KMS-11 (cell line): Measurements from ENCODE around the gene PLP1.

Experiments used
- H2AFZ ChIP-seq: fragments of 200-600 bp; sonication (generic); 2 replicates; pipeline ENCODE4 v1.6.1; 2016; ENCODE audit warnings: antibody characterized with exemption, mixed run types, low read depth
- H3K27ac ChIP-seq: fragments of 200-600 bp; sonication (generic); 2 replicates; pipeline ENCODE4 v1.6.1; 2016; ENCODE audit warnings: mild to moderate bottlenecking, mixed run types
- H3K27me3 ChIP-seq: fragments of 200-600 bp; sonication (generic); 2 replicates; pipeline ENCODE4 v1.6.1; 2017; ENCODE audit warnings: mild to moderate bottlenecking, low read depth, mixed run types, moderate library complexity; ENCODE audit not compliant: insufficient read depth
- H3K36me3 ChIP-seq: fragments of 200-600 bp; sonication (generic); 2 replicates; pipeline ENCODE4 v1.6.1; 2017; ENCODE audit warnings: mild to moderate bottlenecking, mixed run types; ENCODE audit not compliant: insufficient read depth
- H3K4me1 ChIP-seq: fragments of 200-600 bp; sonication (generic); 2 replicates; pipeline ENCODE4 v1.6.1; 2016; ENCODE audit warnings: mild to moderate bottlenecking, low read depth, mixed run types; ENCODE audit not compliant: poor library complexity, severe bottlenecking
- H3K4me2 ChIP-seq: fragments of 200-600 bp; sonication (generic); 2 replicates; pipeline ENCODE4 v1.7.0; 2016; ENCODE audit warnings: mild to moderate bottlenecking, mixed run types
- H3K4me3 ChIP-seq: fragments of 200-600 bp; sonication (generic); IDR thresholded peaks from 2 replicates; pipeline ENCODE4 v1.6.1; 2017; ENCODE audit warnings: low read depth, low read length, mixed read lengths; ENCODE audit not compliant: insufficient read depth
- H3K79me2 ChIP-seq: fragments of 200-600 bp; sonication (generic); 2 replicates; pipeline ENCODE4 v1.6.1; 2016; ENCODE audit warnings: low read depth, mixed run types; ENCODE audit not compliant: insufficient read depth
- H3K9ac ChIP-seq: fragments of 200-600 bp; sonication (generic); 2 replicates; pipeline ENCODE4 v1.6.1; 2016; ENCODE audit warnings: mild to moderate bottlenecking, mixed run types
- H4K20me1 ChIP-seq: fragments of 200-600 bp; sonication (generic); 2 replicates; pipeline ENCODE4 v1.6.1; 2016; ENCODE audit warnings: mild to moderate bottlenecking, mixed run types; ENCODE audit not compliant: insufficient read depth
- CTCF ChIP-seq: fragments of 200-600 bp; sonication (generic); conservative IDR thresholded peaks from 2 replicates; pipeline ENCODE4 v1.6.1; 2017; ENCODE audit warnings: low read depth, mild to moderate bottlenecking, antibody characterized with exemption, low read length, moderate library complexity, mixed read lengths

PLP1 gene

GRCh38 chrX:103776546-103776945 is at the start of gene PLP1:
Gene PLP1 (plus strand): TSS chrX:103776840. CDS start chrX:103776996, 156 bp downstream.
- no peak for TF ChIP-seq CTCF
- H3K36me3 ChIP-seq: no peaks in the 10 kb centered on the region
- no peak within 1 kb of the TSS for H3K4me2 ChIP-seq
- H3K4me1 ChIP-seq: no peaks in the 10 kb centered on the region
- H3K27me3 ChIP-seq: no peaks in the 10 kb centered on the region
- no peak within 1 kb of the TSS for H2AFZ ChIP-seq
- no peaks in the 10 kb centered on the region for H3K79me2 ChIP-seq
- H3K9ac ChIP-seq: no peak within 1 kb of the TSS
- H3K4me3 ChIP-seq: no peak within 1 kb of the TSS
- H4K20me1 ChIP-seq: no peaks in the 10 kb centered on the region
- H3K27ac ChIP-seq: no peak within 1 kb of the TSS

- Histone ChIP-seq H3K4me2 (no peak overlapping the region), H2AFZ (no peak overlapping the region), H3K27me3 (no peaks in the 10 kb centered on the region), H3K4me1 (peaks cover 13% of the 10 kb centered on the region), H3K79me2 (no peaks in the 10 kb centered on the region), H3K4me3 (no peak overlapping the region), H4K20me1 (no peaks in the 10 kb centered on the region), H3K9ac (no peak overlapping the region), H3K36me3 (no peaks in the 10 kb centered on the region), H3K27ac (no peak overlapping the region)
- TF ChIP-seq CTCF: no peak
Measured at GRCh38 chrX:103727115-103727514, 49.5 kb upstream of the PLP1 start.

- H4K20me1 ChIP-seq: no peaks in the 10 kb centered on the region
- H3K36me3 ChIP-seq: no peaks in the 10 kb centered on the region
- no peaks in the 10 kb centered on the region for H3K79me2 ChIP-seq
- no peak overlapping the region for H3K27ac ChIP-seq
- H3K4me1 ChIP-seq: peaks cover 32% of the 10 kb centered on the region
- no peak overlapping the region for H3K4me3 ChIP-seq
- H3K27me3 ChIP-seq: no peaks in the 10 kb centered on the region
- no peak overlapping the region for H2AFZ ChIP-seq
- no peak for TF ChIP-seq CTCF
- no peak overlapping the region for H3K9ac ChIP-seq
- no peak overlapping the region for H3K4me2 ChIP-seq
Measured at GRCh38 chrX:103729015-103729414, 47.6 kb upstream of the PLP1 start.

GRCh38 chrX:103730147-103730795 is 46.4 kb upstream of the PLP1 start:
- H3K27ac ChIP-seq: no peak overlapping the region
- no peak overlapping the region for H3K4me2 ChIP-seq

More at GRCh38 chrX:103730147-103730795, 46.4 kb upstream of the PLP1 start:
- Histone ChIP-seq H3K79me2 (no peaks in the 10 kb centered on the region), H3K27me3 (no peaks in the 10 kb centered on the region), H3K4me1 (peaks cover 45% of the 10 kb centered on the region), H3K36me3 (no peaks in the 10 kb centered on the region), H4K20me1 (no peaks in the 10 kb centered on the region), H3K4me3 (no peak overlapping the region), H3K9ac (no peak overlapping the region), H2AFZ (no peak overlapping the region)
- no peak for TF ChIP-seq CTCF
